Measurements from ENCODE around the gene ZNF260. TPM values are rescaled to one million over a fixed set of nuclear protein-coding genes. Genes with fewer than 3 reads are reported as not detected.

ZNF260 gene
- total and polyA plus RNA-seq, 2 of the 4 experiments (the other 2 are of a cell fraction), result 4.0 to 11.3 TPM

GRCh38 chr19:36482876-36483275 lies 45.2 kb downstream of the ZNF260 start:
- no peak for ATAC-seq (ENCODE audit: low read depth)
- H3K18ac ChIP-seq (ENCODE audit: low read depth, low read length), result no peak overlapping the region
- peaks cover 3% of the 10 kb centered on the region; the same call in 1 of the 2 replicates for H3K36me3 ChIP-seq (ENCODE audit: control insufficient read depth, insufficient read depth, low read length)
- no peaks in the 10 kb centered on the region for H3K27me3 ChIP-seq (ENCODE audit: control insufficient read depth, insufficient read depth, low read length)
- H4K8ac ChIP-seq (ENCODE audit: low read depth in 2 of 2, low read length in 2 of 2), result no peak overlapping the region
- no peak for TF ChIP-seq RCOR1 (IDR thresholded peaks at IDR 0.05; ENCODE audit: insufficient replicate concordance, low read length)
- TF ChIP-seq MXI1 (IDR thresholded peaks at IDR 0.05; ENCODE audit: borderline replicate concordance, low read depth, low read length), result no peak
- no peak for TF ChIP-seq FOS (IDR thresholded peaks at IDR 0.05; ENCODE audit: low read depth, low read length)
- no peak for TF ChIP-seq SMC3 (IDR thresholded peaks at IDR 0.05; ENCODE audit: low read depth, low read length)
- TF ChIP-seq RAD21 (IDR thresholded peaks at IDR 0.05; ENCODE audit: low read length), result no peak
- no peak for TF ChIP-seq BHLHE40 (IDR thresholded peaks at IDR 0.05; ENCODE audit: low read depth, low read length)
- TF ChIP-seq CTCF (conservative IDR thresholded peaks at IDR 0.05; ENCODE audit: low read depth, low read length), result no peak
- TF ChIP-seq MAFK (IDR thresholded peaks at IDR 0.05; ENCODE audit: low read depth, low read length), result no peak
- no peak for TF ChIP-seq MAZ (IDR thresholded peaks at IDR 0.05; ENCODE audit: borderline replicate concordance, low read depth, low read length)
- TF ChIP-seq RFX5 (IDR thresholded peaks at IDR 0.05; ENCODE audit: low read depth, low read length), result no peak
- TF ChIP-seq CEBPB (IDR thresholded peaks at IDR 0.05; ENCODE audit: low read depth, low read length), result no peak
- TF ChIP-seq NFE2L2 (IDR thresholded peaks at IDR 0.05; ENCODE audit: low read depth, low read length), result no peak
- TF ChIP-seq ELK1 (IDR thresholded peaks at IDR 0.05; ENCODE audit: borderline replicate concordance, low read depth, low read length), result no peak
- TF ChIP-seq USF2 (IDR thresholded peaks at IDR 0.05; ENCODE audit: low read depth, low read length), result no peak
- no peak for TF ChIP-seq CHD1 (IDR thresholded peaks at IDR 0.05; ENCODE audit: low read depth, low read length)
- dilution Hi-C loops (cut with HindIII; ENCODE audit: low sequenced_read_pairs, unreplicated experiment) (no loop called here), intact Hi-C loops (cut with micrococcal nuclease) (no loop called here), in situ Hi-C loops (cut with MboI; ENCODE audit: low sequenced_read_pairs) (loop anchor here (25.0 kb wide), 1 partner anchor 296 kb away; no protein-coding TSS in a partner anchor)
- no peak overlapping the region for H2BK5ac ChIP-seq (ENCODE audit: low read depth, low read length, poor library complexity, severe bottlenecking)
- H3K4me3 ChIP-seq (ENCODE audit: insufficient read depth, low read depth, low read length), result no peak overlapping the region
- H3K4me2 ChIP-seq (ENCODE audit: low read depth, low read length), result no peak overlapping the region
- ChIA-PET POLR2A (ENCODE audit: unreplicated experiment) (no interaction called here), CTCF (interaction anchor here (0.6 kb wide), 1 partner anchor 64 kb away, joined by 4 read pairs; no protein-coding TSS in a partner anchor)
- no peak overlapping the region for H4K91ac ChIP-seq (ENCODE audit: insufficient read depth, low read depth, low read length)
- no peak overlapping the region for H3K23ac ChIP-seq (ENCODE audit: low read depth, low read length)
- H2BK15ac ChIP-seq (ENCODE audit: low read depth, low read length), result no peak overlapping the region
- H2BK120ac ChIP-seq (ENCODE audit: low read depth, low read length), result no peak overlapping the region
- no peak overlapping the region for H3K56ac ChIP-seq (ENCODE audit: extremely low read depth, insufficient read depth, low read length)
- no peaks in the 10 kb centered on the region for H3K4me1 ChIP-seq (ENCODE audit: control insufficient read depth, insufficient read depth, low read length)
- H3K79me1 ChIP-seq (ENCODE audit: low read depth in 1 of 2, low read length in 2 of 2), result peaks cover 3 to 4% of the 10 kb centered on the region in 2 experiments; a peak in 2 of 4 replicates
- BruUV-seq (replicated peaks), result no TSS peak
- no peak overlapping the region for H2AFZ ChIP-seq (replicated peaks; ENCODE audit: low read length, poor library complexity)
- no peak overlapping the region for H3K4ac ChIP-seq (ENCODE audit: low read depth, low read length)
- H3K9me1 ChIP-seq (ENCODE audit: insufficient read depth, low read length), result peaks cover under 1% of the 10 kb centered on the region
- H3K27ac ChIP-seq (ENCODE audit: insufficient read depth, low read length), result no peak overlapping the region
- WGBS, 2 experiments (ENCODE audit: extremely low coverage in 2 of 2, insufficient read length in 1 of 2), result no CpG with 5 or more reads among the region's 2 CpGs
- H3K9ac ChIP-seq (ENCODE audit: low read depth, low read length), result no peak overlapping the region
- H4K20me1 ChIP-seq (ENCODE audit: insufficient read depth, low read length), result no peaks in the 10 kb centered on the region
- DNase-seq, result no peak
- H2AK5ac ChIP-seq (ENCODE audit: low read depth, low read length), result no peak overlapping the region
- H3K14ac ChIP-seq (replicated peaks; ENCODE audit: low read depth, low read length), result no peak overlapping the region
- H3K9me3 ChIP-seq (ENCODE audit: control insufficient read depth, insufficient read depth, low read length), result peaks cover 3% of the 10 kb centered on the region; the same call in 1 of the 2 replicates
- H2AK9ac ChIP-seq (replicated peaks; ENCODE audit: low read depth, low read length, poor library complexity), result no peak overlapping the region
- H2BK20ac ChIP-seq (ENCODE audit: low read depth, low read length), result no peak overlapping the region
- H4K5ac ChIP-seq (ENCODE audit: low read depth, low read length), result no peak overlapping the region
